ENCODE results near the gene PLK5.

GRCh38 chr19:1478934-1479707 is 44.8 kb upstream of the PLK5 start, which contains the start of gene C19orf25:
- no peak for TF ChIP-seq CTCF (conservative IDR thresholded peaks at IDR 0.05; ENCODE audit: low read depth, low read length)
- no peak for TF ChIP-seq EZH2 (IDR thresholded peaks at IDR 0.05; ENCODE audit: borderline replicate concordance, low read depth, low read length, poor library complexity, severe bottlenecking)

Measured in A673 (cell line).